HG03439 (cell line): Measurements from ENCODE around the gene ADAMTS6.
"Not testable (repeated sequence)": the region's sequence is repeated elsewhere in the genome, so short reads cannot be mapped to it uniquely, and the experiment has no call there.

Source experiments
- ATAC-seq: cut with Tn5 transposase; IDR thresholded peaks from one replicate; pipeline ENCODE4 v1.9.1; 2021; ENCODE audit warnings: mild to moderate bottlenecking, moderate library complexity; ENCODE audit not compliant: unreplicated experiment

ADAMTS6 gene

DNA sequence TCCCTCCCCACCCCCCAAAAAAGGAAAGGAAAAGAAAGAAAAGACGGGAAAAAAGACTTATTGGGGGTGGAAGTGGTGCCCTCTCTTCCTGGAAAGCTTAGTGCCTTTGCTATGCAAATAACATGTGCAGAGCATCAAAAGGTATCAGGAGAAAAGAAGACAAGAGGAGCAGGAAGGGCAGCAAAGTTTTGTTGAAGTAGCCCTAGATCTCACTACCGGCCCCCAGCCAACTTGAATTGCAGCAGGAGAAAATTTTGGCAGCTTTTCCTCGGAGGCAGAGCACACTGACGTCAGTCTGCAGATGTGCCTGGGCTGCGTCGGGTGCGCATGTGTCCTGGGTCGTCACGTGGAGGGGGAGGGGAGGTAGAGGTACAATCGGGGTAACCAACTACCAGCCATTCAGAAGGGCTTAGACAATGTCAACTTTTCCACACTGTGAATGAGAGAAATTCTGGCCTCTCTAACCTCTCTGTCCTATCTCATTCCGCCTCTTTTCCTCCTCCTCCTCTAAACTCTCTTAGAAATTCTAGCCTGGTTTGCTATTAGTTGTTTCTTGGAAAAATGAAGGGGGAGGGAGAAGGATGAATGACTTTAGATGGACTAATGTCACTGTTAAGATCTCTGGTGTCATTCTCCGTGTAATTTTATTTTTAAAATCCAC, at the start of gene ADAMTS6:
TSS of gene ADAMTS6 (minus strand) at position 286 of the 661 bp plus-strand sequence. CDS start 8,247 bp downstream, outside the sequence.
- peak; percentile 69 for ATAC-seq

DNA sequence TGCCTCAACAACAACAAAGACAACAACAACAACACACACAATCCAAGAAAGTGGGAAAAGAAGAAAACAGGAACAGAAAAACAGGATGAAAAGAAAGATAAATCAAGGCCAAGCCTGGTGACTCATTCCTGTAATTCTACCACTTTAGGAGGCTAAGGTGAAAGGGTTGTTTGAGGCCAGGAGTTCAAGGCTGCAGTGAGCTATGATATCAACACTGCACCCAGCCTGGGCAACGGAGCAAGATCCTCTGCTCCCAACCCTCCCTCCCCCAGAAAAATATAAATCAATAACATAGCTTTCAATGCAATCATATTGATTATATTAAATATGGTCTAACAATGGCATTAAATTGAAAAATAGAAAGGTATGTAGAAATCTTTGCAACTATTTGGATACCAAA, 49.2 kb upstream of the ADAMTS6 start:
- ATAC-seq, result no peak

DNA sequence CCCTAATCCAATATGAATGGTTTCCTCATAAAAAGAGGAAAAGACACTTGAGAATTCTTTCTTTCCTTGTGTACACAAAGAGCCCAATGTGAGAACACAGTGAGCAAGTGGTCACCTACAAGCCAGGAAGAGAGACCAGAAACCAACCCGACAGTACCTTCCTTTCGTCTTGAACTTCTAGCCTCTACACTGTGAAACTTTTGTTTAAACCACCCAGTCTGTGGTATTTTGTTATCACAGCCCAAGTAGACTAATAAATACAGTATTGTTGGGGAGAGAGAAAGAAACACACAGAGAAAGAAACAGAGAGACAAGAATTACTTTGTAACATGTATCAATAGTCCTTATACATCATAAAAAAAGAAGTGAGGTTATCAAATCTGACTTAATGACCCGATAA, 44.0 kb upstream of the ADAMTS6 start:
- no peak for ATAC-seq

DNA sequence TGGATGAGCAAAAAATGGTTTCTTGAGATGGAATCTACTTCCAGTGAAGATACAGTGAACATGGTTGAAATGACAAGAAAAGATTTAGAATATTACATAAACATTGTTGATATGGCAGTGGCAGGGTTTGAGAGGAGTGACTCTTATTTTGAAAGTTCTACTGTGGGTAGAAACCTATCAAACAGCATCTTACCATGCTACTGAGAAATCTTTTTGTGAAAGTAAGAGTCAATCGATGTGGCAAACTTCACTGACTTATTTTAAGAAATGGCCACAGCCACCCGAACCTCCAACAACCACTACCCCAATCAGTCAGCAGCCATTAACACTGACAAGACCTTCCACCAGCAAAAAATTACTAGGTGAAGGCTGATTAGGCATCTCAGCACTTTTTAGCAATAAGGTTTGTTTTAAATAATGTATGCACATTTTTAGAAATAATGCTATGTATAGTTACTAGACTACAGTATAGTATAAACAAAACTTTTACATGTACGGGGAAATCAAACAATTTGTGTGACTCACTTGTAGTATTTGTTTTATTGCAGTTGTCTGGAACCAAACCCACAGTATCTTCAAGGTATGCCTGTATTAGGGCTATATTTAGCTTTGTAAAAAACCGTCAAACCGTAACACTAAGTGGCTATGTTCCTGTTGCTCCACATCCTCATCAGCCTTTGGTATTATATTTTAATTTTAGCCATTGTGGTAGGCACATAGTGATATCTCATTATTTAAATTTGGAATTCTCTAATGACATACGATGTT, 30.6 kb upstream of the ADAMTS6 start:
- no peak for ATAC-seq

GRCh38 chr5:65508978-65509377, 27.3 kb upstream of the ADAMTS6 start:
- ATAC-seq, result no peak

- no peak for ATAC-seq
Measured at GRCh38 chr5:65506961-65507360, 25.2 kb upstream of the ADAMTS6 start.

- no peak for ATAC-seq
Measured at GRCh38 chr5:65489119-65489518, 7.4 kb upstream of the ADAMTS6 start.

GRCh38 chr5:65488038-65488687, 6.4 kb upstream of the ADAMTS6 start:
- ATAC-seq, result not testable (repeated sequence)

GRCh38 chr5:65486803-65487202, 5.1 kb upstream of the ADAMTS6 start:
- ATAC-seq, result not testable (repeated sequence)

DNA sequence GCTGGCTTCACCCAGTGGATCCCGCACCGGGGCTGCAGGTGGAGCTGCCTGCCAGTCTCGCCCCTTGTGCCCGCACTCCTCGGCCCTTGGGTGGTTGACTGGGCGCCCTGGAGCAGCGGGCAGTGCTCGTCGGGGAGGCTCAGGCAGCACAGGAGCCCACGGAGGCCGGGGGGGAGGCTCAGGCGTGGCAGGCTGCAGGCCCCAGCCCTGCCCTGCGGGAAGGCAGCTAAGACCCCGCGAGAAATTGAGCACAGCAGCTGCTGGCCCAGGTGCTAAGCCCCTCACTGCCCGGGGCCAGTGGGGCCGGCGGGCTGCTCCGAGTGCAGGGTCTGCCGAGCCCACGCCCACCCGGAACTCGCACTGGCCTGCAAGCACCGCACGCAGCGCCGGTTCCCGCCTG, 3.7 kb upstream of the ADAMTS6 start:
- no peak for ATAC-seq

- peak; percentile 53 for ATAC-seq
Measured at GRCh38 chr5:65483546-65484346, 2.0 kb upstream of the ADAMTS6 start.

DNA sequence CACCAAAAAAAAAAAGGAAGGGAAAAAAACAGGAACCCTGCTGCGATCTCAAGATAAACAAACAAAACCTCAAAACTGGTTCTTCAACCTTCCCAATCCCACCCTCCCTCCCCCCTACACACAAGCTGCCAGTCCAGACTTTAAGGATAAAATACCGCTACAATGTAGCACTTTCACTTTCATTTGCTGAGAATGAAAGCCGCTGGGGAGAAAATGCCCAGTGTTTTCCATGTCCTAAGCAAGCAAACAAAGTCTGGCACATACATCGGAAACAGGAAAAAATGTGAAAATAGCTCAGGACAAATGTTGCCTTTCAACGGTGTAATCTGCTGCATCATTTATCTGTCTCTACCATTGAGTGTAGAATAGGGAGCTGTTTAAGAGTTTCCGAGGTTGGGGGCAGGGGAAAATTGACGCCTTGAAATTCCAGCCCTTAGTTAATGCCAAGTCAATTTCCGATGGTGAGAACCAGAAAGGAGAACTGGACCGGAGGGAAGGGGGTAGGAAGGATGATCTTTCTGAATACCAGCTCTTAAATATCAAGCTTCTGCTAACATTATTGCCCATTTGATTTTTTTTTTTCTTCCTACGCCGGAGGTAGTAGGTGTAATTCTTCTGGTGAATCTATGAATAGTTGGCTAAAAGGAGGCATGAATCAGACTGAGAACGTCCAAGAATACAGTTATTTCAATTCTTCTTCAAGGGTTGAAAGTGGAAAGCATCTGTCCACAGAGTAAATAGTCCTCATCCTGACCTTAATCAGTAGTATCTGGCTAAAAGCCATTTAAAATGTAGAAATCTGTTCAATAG, 1.2 kb upstream of the ADAMTS6 start:
- ATAC-seq, result no peak

- peak; percentile 12 for ATAC-seq
Measured at GRCh38 chr5:65482296-65482735, 596 bp upstream of the ADAMTS6 start.

DNA sequence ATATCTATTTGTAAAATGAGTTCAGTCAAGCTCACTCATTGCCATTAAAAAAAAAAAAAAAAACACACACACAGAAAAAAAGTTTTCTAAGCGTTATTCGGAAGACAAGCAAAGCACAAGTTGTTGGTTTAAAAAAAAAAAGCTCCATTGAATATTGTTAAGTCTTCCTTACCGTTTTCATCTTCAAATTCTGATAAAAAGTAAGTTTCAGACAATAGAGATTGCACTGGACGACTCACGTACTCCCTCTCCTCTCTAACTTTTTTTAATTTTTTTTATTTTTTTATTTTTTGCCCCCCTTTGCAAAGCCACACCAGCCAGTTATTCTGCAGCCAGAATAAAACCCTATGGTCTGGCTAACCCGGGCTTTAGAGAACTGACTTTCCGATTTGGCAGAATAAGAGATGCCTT, 544 bp downstream of the ADAMTS6 start:
- ATAC-seq, result peak; percentile 17

- ATAC-seq, result no peak
Measured at GRCh38 chr5:65480306-65480865, 1.3 kb downstream of the ADAMTS6 start.

DNA sequence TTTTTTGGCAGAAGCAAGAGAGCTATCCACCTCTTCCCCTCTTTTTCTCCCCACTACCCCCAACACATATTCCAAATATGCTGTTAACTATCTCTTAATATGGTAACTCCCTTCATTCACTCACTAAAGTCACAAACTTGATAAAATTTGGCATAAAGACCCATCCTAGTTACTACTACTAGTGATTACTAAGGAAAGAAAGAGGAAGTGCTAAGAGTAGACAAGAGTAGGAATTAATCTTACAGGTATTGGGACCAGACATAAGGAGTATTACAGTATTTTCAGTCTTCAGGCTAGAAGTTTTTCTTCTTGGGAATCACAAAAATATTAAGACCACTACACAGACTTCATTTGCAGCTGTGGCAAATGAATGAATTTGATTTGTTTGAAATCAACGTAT, 2.2 kb downstream of the ADAMTS6 start:
- no peak for ATAC-seq

DNA sequence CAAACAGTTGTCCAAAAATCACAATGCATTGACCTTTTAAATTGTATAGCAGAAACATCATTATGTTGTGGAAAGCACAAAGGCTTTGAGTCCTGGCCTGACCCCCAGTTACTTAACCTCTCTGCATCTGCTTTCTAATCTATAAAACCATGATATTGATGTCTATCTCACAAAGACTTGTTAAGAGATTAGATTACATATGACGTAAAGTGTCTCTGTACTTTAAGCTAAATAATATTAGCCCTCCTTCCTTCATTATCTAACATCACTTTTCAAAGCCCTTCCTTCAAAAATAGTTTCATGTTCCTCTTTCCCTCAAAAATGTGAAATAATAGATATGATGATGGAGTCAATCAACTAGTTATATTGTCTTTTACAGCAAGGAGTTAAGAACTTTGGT, 3.4 kb downstream of the ADAMTS6 start:
- no peak for ATAC-seq

- ATAC-seq, result no peak
Measured at GRCh38 chr5:65475895-65476294, 5.8 kb downstream of the ADAMTS6 start.

GRCh38 chr5:65475336-65475735, 6.4 kb downstream of the ADAMTS6 start:
- no peak for ATAC-seq
